IMR-90 (cell line): ENCODE data around the gene IFNA13. TPM values are rescaled to one million over a fixed set of nuclear protein-coding genes. Genes with fewer than 3 reads are reported as not detected.

ENCODE experiments used
- ATAC-seq: fragments of 200-7000 bp; cut with Tn5 transposase; 2 replicates; pipeline ENCODE4 v1.9.1; 2020; ENCODE audit warnings: low read depth, mild to moderate bottlenecking, moderate library complexity
- BruUV-seq: library from RNA; stranded (reverse); fragments of 400-500 nt; replicated peaks from 2 replicates; lab custom pipeline; 2021; lab: Mats Ljungman, UMichigan
- CTCF ChIA-PET: fragments of 300-600 bp; formaldehyde crosslinking; extraction: SDS; loops from one replicate; lab custom pipeline; 2021; ENCODE audit warnings: antibody characterized with exemption; lab: Yijun Ruan, JAX
- POLR2A ChIA-PET: fragments of 300-600 bp; sonication (Branson Sonifier 250); formaldehyde crosslinking; loops from one replicate; lab custom pipeline; 2022; ENCODE audit warnings: antibody characterized with exemption; ENCODE audit not compliant: unreplicated experiment; lab: Charles Lee
- DNase-seq: peaks from one replicate; pipeline ENCODE4 v3.0.0; 2013
- H2AFZ ChIP-seq: replicated peaks from 2 replicates; pipeline ENCODE3; 2013; ENCODE audit warnings: low read length, mild to moderate bottlenecking; ENCODE audit not compliant: poor library complexity
- H2AK5ac ChIP-seq: 2 replicates; pipeline ENCODE4 v1.6.1; 2013; ENCODE audit warnings: low read depth, low read length, inconsistent platforms
- H2AK9ac ChIP-seq: replicated peaks from 2 replicates; pipeline ENCODE3; 2013; ENCODE audit warnings: mild to moderate bottlenecking, low read depth, low read length, moderate library complexity; ENCODE audit not compliant: poor library complexity
- H2BK120ac ChIP-seq: 2 replicates; pipeline ENCODE4 v1.6.1; 2013; ENCODE audit warnings: low read depth, low read length, inconsistent platforms
- H2BK15ac ChIP-seq: 3 replicates; pipeline ENCODE4 v1.6.1; 2013; ENCODE audit warnings: low read depth, low read length, inconsistent platforms
- H2BK20ac ChIP-seq: 2 replicates; pipeline ENCODE4 v1.6.1; 2013; ENCODE audit warnings: low read depth, mild to moderate bottlenecking, inconsistent platforms, low read length, moderate library complexity
- H2BK5ac ChIP-seq: 2 replicates; pipeline ENCODE4 v1.6.1; 2013; ENCODE audit warnings: mild to moderate bottlenecking, low read depth, low read length, inconsistent platforms; ENCODE audit not compliant: poor library complexity, severe bottlenecking
- H3K14ac ChIP-seq: replicated peaks from 2 replicates; pipeline ENCODE4 v1.6.1; 2013; ENCODE audit warnings: low read depth, low read length, inconsistent platforms
- H3K18ac ChIP-seq: 2 replicates; pipeline ENCODE4 v1.6.1; 2013; ENCODE audit warnings: low read depth, low read length, control low read depth
- H3K23ac ChIP-seq: 2 replicates; pipeline ENCODE4 v1.6.1; 2013; ENCODE audit warnings: low read depth, low read length, inconsistent platforms
- H3K27ac ChIP-seq: 2 replicates; pipeline ENCODE4 v1.5.1; 2013; ENCODE audit warnings: mild to moderate bottlenecking, control low read depth, low read length; ENCODE audit not compliant: insufficient read depth
- H3K27me3 ChIP-seq: 2 replicates; pipeline ENCODE4 v1.6.1; 2013; ENCODE audit warnings: low read length; ENCODE audit not compliant: control insufficient read depth, insufficient read depth
- H3K36me3 ChIP-seq: 2 replicates; pipeline ENCODE4 v1.6.1; 2013; ENCODE audit warnings: low read length, mixed read lengths; ENCODE audit not compliant: control insufficient read depth, insufficient read depth
- H3K4ac ChIP-seq: 2 replicates; pipeline ENCODE4 v1.6.1; 2013; ENCODE audit warnings: low read depth, low read length, inconsistent platforms
- H3K4me1 ChIP-seq: 2 replicates; pipeline ENCODE4 v1.6.1; 2013; ENCODE audit warnings: low read length, mixed read lengths; ENCODE audit not compliant: control insufficient read depth, insufficient read depth
- H3K4me2 ChIP-seq: 2 replicates; pipeline ENCODE4 v1.6.1; 2013; ENCODE audit warnings: low read depth, mild to moderate bottlenecking, control low read depth, low read length, moderate library complexity
- H3K4me3 ChIP-seq: 2 replicates; pipeline ENCODE4 v1.5.1; 2013; ENCODE audit warnings: low read depth, mild to moderate bottlenecking, control low read depth, low read length, moderate library complexity; ENCODE audit not compliant: insufficient read depth
- H3K56ac ChIP-seq: 2 replicates; pipeline ENCODE4 v1.6.1; 2013; ENCODE audit warnings: low read length, inconsistent platforms; ENCODE audit not compliant: insufficient read depth; ENCODE audit errors: extremely low read depth
- H3K79me1 ChIP-seq, 2 experiments: 2 replicates each; pipeline ENCODE4 v1.6.1; 2013; ENCODE audit warnings: low read length in 2 of 2, inconsistent platforms in 1 of 2, low read depth in 1 of 2
- H3K9ac ChIP-seq: 2 replicates; pipeline ENCODE4 v1.6.1; 2013; ENCODE audit warnings: low read depth, low read length, control low read depth
- H3K9me1 ChIP-seq: 2 replicates; pipeline ENCODE4 v1.6.1; 2013; ENCODE audit warnings: low read length, inconsistent platforms; ENCODE audit not compliant: insufficient read depth
- H3K9me3 ChIP-seq: 2 replicates; pipeline ENCODE4 v1.6.1; 2013; ENCODE audit warnings: low read length; ENCODE audit not compliant: control insufficient read depth, insufficient read depth
- H4K20me1 ChIP-seq: 2 replicates; pipeline ENCODE4 v1.6.1; 2013; ENCODE audit warnings: low read length, inconsistent platforms; ENCODE audit not compliant: insufficient read depth
- H4K5ac ChIP-seq: 2 replicates; pipeline ENCODE4 v1.6.1; 2013; ENCODE audit warnings: mild to moderate bottlenecking, low read depth, low read length, control low read depth
- H4K8ac ChIP-seq, 2 experiments: 2 replicates each; pipeline ENCODE4 v1.6.1; 2013; ENCODE audit warnings: low read depth in 2 of 2, low read length in 2 of 2, control low read depth in 1 of 2, inconsistent platforms in 1 of 2
- H4K91ac ChIP-seq: 2 replicates; pipeline ENCODE4 v1.6.1; 2013; ENCODE audit warnings: low read depth, low read length, inconsistent platforms; ENCODE audit not compliant: insufficient read depth
- MAFK ChIP-seq: IDR thresholded peaks from 2 replicates; pipeline ENCODE4 v1.6.1; 2012; ENCODE audit warnings: low read depth, low read length, improper control_type of control experiment
- POLR2A ChIP-seq: IDR thresholded peaks from 2 replicates; pipeline ENCODE4 v1.6.1; 2012; ENCODE audit warnings: mild to moderate bottlenecking, low read depth, low read length
- WGBS, 2 experiments: methylation state at CpG; one replicate each; pipeline versions ENCODE4 v1.1.5 to v1.1.7; 2013; ENCODE audit warnings: missing lambda C conversion rate in 2 of 2; ENCODE audit not compliant: insufficient read length in 1 of 2; ENCODE audit errors: extremely low coverage in 2 of 2; 5-methylcytosine and 5-hydroxymethylcytosine counted together
- dilution Hi-C: fragments of 300-500 bp; cut with HindIII; formaldehyde crosslinking; loops from one replicate; pipeline ENCODE4 v1.14.3; 2018; ENCODE audit warnings: low sequenced_read_pairs; ENCODE audit not compliant: unreplicated experiment
- in situ Hi-C: fragments of 300-500 bp; cut with MboI; formaldehyde crosslinking; loops from 3 replicates; pipeline ENCODE4 v1.14.3; 2019; ENCODE audit warnings: low sequenced_read_pairs, inconsistent platforms, mixed read lengths
- intact Hi-C: fragments of 100-400 bp; cut with micrococcal nuclease; formaldehyde crosslinking; loops from 2 replicates; pipeline ENCODE4 v1.10.0; 2022
- polyA plus RNA-seq, 3 experiments: library from polyadenylated mRNA; depleted of rRNA; stranded (reverse); fragments of >200 nt; gene quantifications; 2 replicates each; pipeline ENCODE4 v1.2.3, GENCODE V29; 2012; ENCODE audit warnings: low replicate concordance in 1 of 3
- total RNA-seq: library from RNA; depleted of rRNA; stranded (reverse); fragments of >200 nt; gene quantifications from 2 replicates; pipeline ENCODE4 v1.2.3, GENCODE V29; 2012

The IFNA13 gene
- total and polyA plus RNA-seq, 2 of the 4 experiments (the other 2 are of a cell fraction): not detected

DNA sequence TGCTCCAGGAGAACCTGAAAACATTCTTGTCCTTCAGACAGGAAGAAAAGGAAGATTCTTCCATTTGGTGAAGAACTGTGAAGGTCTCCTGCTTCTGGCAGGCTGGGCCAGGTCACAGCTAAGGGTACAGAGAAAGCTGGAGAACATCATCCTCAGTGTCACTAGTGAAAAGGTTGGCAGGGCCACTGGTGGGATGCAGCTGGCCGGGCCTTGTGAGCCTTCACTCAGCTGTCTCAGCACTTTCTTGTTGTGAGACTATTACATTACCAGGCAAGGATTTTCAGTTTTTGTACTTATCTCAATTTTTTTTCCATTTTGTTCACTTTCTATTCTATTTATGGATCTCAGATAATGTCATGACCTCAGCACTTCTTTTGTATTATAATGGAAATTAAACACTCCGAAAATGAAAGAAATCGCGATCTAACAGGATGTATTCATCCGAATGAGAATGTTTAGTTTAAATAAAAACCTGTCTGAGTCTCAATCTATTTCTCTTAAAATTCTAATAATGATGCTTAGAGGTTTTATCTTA is 31.2 kb upstream of the IFNA13 start:
- peak; percentile 4; the same call in 1 of the 2 replicates for TF ChIP-seq MAFK
- no peak for TF ChIP-seq POLR2A
- peaks cover 44% of the 10 kb centered on the region for H3K27me3 ChIP-seq
- ChIA-PET CTCF (no interaction called here), POLR2A (no interaction called here)
- no CpG with 5 or more reads among the region's 5 CpGs for WGBS, 2 experiments
- H4K8ac ChIP-seq: no peak overlapping the region
- no peak for DNase-seq
- no peaks in the 10 kb centered on the region for H3K79me1 ChIP-seq
- no peak overlapping the region for H2AFZ ChIP-seq
- no peak overlapping the region for H3K27ac ChIP-seq
- ATAC-seq: no peak
- no peak overlapping the region for H2BK5ac ChIP-seq
- H4K91ac ChIP-seq: no peak overlapping the region
- H2AK5ac ChIP-seq: no peak overlapping the region
- no peak overlapping the region for H3K23ac ChIP-seq
- no peak overlapping the region for H2BK120ac ChIP-seq
- no peak overlapping the region for H4K5ac ChIP-seq
- BruUV-seq: no TSS peak
- no peak overlapping the region for H2AK9ac ChIP-seq
- in situ Hi-C loops: no loop called here
- no peak overlapping the region for H3K4me2 ChIP-seq
- H3K9me3 ChIP-seq: no peaks in the 10 kb centered on the region
- no peak overlapping the region for H3K14ac ChIP-seq
- no peaks in the 10 kb centered on the region for H4K20me1 ChIP-seq
- no peak overlapping the region for H3K9ac ChIP-seq
- H3K56ac ChIP-seq: no peak overlapping the region
- H3K36me3 ChIP-seq: no peaks in the 10 kb centered on the region
- dilution Hi-C loops: no loop called here
- H3K4me1 ChIP-seq: no peaks in the 10 kb centered on the region
- no peak overlapping the region for H3K4ac ChIP-seq
- intact Hi-C loops: loop anchor here (5.0 kb wide), 1 partner anchor 147 kb away; no protein-coding TSS in a partner anchor
- H3K4me3 ChIP-seq: no peak overlapping the region
- no peak overlapping the region for H3K18ac ChIP-seq
- no peak overlapping the region for H2BK20ac ChIP-seq
- H3K9me1 ChIP-seq: no peaks in the 10 kb centered on the region
- H2BK15ac ChIP-seq: no peak overlapping the region
